ENCODE data around the gene FBXO9. TPM values are rescaled to one million over a fixed set of nuclear protein-coding genes. Genes with fewer than 3 reads are reported as not detected.

FBXO9 gene
- total and polyA plus RNA-seq, 2 of the 8 experiments (the other 6 are each of a cell fraction or from before 2014, with no cell fraction given) = 41.3 to 50.9 TPM

DNA sequence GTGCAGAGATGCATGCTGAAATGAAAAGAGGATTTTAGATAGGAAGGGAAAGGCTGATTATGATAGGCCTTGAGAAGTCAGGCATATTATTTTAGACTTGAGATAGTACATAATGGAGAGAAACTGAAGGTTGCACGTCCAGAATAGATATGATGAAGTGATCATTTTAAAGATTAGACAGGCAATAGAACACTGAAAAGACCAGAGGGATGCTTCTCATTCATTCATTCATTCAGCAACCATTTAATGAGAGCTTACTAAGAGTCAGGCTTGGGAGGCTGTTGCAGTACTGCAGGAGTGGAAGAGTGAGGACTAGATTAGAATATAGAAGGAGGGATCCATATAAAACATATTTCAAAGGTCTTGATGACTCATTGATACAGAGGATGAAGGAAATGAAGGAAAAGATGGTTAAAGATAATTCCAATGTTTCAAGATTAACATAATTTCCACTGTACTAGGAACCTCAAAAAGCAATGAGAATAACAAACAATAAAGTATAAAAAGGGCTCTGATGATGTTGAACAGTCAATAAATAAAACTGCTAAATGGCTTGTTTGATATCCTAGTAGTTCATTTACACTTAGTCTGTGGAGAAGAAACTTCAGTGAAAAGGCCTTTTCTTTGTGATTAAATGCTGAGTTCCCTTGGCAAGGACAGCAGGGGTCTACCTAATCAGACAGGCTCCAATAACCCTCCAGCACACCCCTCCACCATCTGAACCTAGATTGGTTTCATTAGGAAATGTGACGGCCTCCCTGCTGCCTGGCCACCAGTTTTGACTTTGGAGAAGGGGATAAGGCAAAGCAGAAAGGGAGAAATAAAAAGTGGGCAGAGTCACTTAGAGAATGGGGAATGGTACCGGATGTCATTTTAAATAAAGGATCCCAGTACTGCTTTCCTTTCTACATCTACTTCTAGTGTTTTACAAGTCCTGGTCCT, 5.3 kb upstream of the FBXO9 start:
- 78% methylated on average over 3 of the region's 3 CpGs; no CpG with 5 or more reads in 1 of the 2 experiments for WGBS, 2 experiments (ENCODE audit: extremely low coverage in 1 of 2, insufficient coverage in 1 of 2, insufficient read length in 1 of 2, insufficient replicate concordance in 2 of 2, low coverage in 1 of 2, low lambda C conversion rate in 2 of 2, missing lambda C conversion rate in 1 of 2)
- Histone ChIP-seq H3K27ac (ENCODE audit: low read depth, low read length) (no peak overlapping the region), H3K14ac (ENCODE audit: insufficient read length) (no peak overlapping the region), H4K5ac (ENCODE audit: insufficient read length, low read depth, low read length) (no peak overlapping the region), H3K79me1 (ENCODE audit: low read depth, low read length) (no peaks in the 10 kb centered on the region), H3K9ac (replicated peaks in 1 of 4; ENCODE audit: extremely low read depth in 1 of 4, low read depth in 3 of 4, low read length in 3 of 4) (no peak overlapping the region), H2BK5ac (ENCODE audit: low read depth, low read length) (no peak overlapping the region), H3K23me2 (ENCODE audit: low read depth, low read length) (no peaks in the 10 kb centered on the region; the same call in 1 of the 2 replicates), H3K9me3 (ENCODE audit: insufficient read depth in 2 of 2, low read depth in 1 of 2, low read length in 1 of 2) (no peaks in the 10 kb centered on the region), H4K8ac (ENCODE audit: extremely low read depth, insufficient read depth, low read length) (no peak overlapping the region), H2BK120ac (replicated peaks; ENCODE audit: low read depth, low read length) (no peak overlapping the region), H2BK20ac (ENCODE audit: low read length) (no peak overlapping the region), H3K79me2 (ENCODE audit: control insufficient read depth in 1 of 2, insufficient read depth in 2 of 2, low read length in 2 of 2) (peaks cover 0 to 35% of the 10 kb centered on the region in 2 experiments; a peak in 2 of 4 replicates), H3K4me3 (ENCODE audit: extremely low read depth in 1 of 4, insufficient read depth in 2 of 4, low read depth in 3 of 4, low read length in 4 of 4) (peak overlapping the region in 3 of 4 experiments; percentile 14 to 85 (median 58); a peak in 3 of 8 replicates), H2BK12ac (ENCODE audit: low read depth, low read length) (no peak overlapping the region), H3K4ac (replicated peaks; ENCODE audit: insufficient read length, low read depth, low read length) (no peak overlapping the region), H4K91ac (replicated peaks; ENCODE audit: insufficient read length, low read length) (no peak overlapping the region), H3K36me3 (ENCODE audit: control insufficient read depth in 2 of 4, insufficient read depth in 4 of 4, low read length in 3 of 4) (no peaks in the 10 kb centered on the region), H2BK15ac (ENCODE audit: low read length) (no peak overlapping the region), H3K27me3 (replicated peaks in 1 of 4; ENCODE audit: control insufficient read depth in 3 of 4, extremely low read depth in 1 of 4, insufficient read depth in 3 of 4, low read length in 3 of 4) (no peaks in the 10 kb centered on the region), H3K4me2 (ENCODE audit: insufficient read depth in 1 of 2, low read depth in 2 of 2, low read length in 2 of 2) (peak overlapping the region; percentile 62 to 67), H2AK5ac (ENCODE audit: low read depth, low read length) (no peak overlapping the region), H3K18ac (ENCODE audit: extremely low read depth, low read length) (no peak overlapping the region), H3K4me1 (replicated peaks in 1 of 4; ENCODE audit: control insufficient read depth in 3 of 4, insufficient read depth in 4 of 4, low read length in 3 of 4) (peaks cover 0 to 5% (median 1%) of the 10 kb centered on the region in 4 experiments; a peak in 2 of 7 replicates), H3K23ac (ENCODE audit: insufficient read length) (no peak overlapping the region), H2AFZ (ENCODE audit: low read length) (no peak overlapping the region), H4K20me1 (replicated peaks in 1 of 2; ENCODE audit: control insufficient read depth in 1 of 2, insufficient read depth in 2 of 2, low read length in 2 of 2) (peaks cover 0 to 1% of the 10 kb centered on the region in 2 experiments), H3K56ac (replicated peaks; ENCODE audit: insufficient read length, low read depth, low read length) (no peak overlapping the region)
- no peak for FAIRE-seq
- no peak for DNase-seq (ENCODE audit: low read depth in 1 of 2, low spot score in 2 of 2)
- POLR2A ChIA-PET (ENCODE audit: partially characterized antibody) = no interaction called here
- CTCF ChIA-PET (ENCODE audit: partially characterized antibody) = no interaction called here
- TF ChIP-seq RXRA (IDR thresholded peaks at IDR 0.05; ENCODE audit: insufficient read depth, low read depth, low read length) (no peak), SP2 (IDR thresholded peaks at IDR 0.05; ENCODE audit: low read length) (no peak), MAFK (IDR thresholded peaks at IDR 0.05; ENCODE audit: low read depth, low read length) (no peak)
